Stimulated activated CD8-positive, alpha-beta memory T cell treated with anti-CD3 and anti-CD28 coated beads, Interleukin-12 subunit alpha, Interleukin-12 subunit beta, amount 100 ng/mL, for 1 hour (primary cell): Measurements from ENCODE around the gene ZDHHC3.

ENCODE experiments used
- DNase-seq: peaks from one replicate; pipeline ENCODE4 v3.0.0-alpha.2; 2020; ENCODE audit warnings: low read depth

Gene ZDHHC3

GRCh38 chr3:44976002-44976815 lies at the start of gene ZDHHC3, which contains the start of gene EXOSC7:
Gene ZDHHC3 (minus strand): TSS chr3:44976174. CDS start chr3:44959436, 16,738 bp downstream.
Gene EXOSC7 (plus strand): TSS chr3:44976244. CDS start chr3:44976278, 34 bp downstream.
- DNase-seq = peak; percentile 73

GRCh38 chr3:45024542-45025255 lies 48.7 kb upstream of the ZDHHC3 start:
- no peak for DNase-seq

- DNase-seq = no peak
Measured at GRCh38 chr3:45023675-45024074, 47.7 kb upstream of the ZDHHC3 start.

- DNase-seq = no peak
Measured at GRCh38 chr3:45021524-45022297, 45.7 kb upstream of the ZDHHC3 start.

GRCh38 chr3:45020534-45020933 lies 44.6 kb upstream of the ZDHHC3 start:
- DNase-seq = no peak

- no peak for DNase-seq
Measured at GRCh38 chr3:45017821-45018220, 41.8 kb upstream of the ZDHHC3 start.

GRCh38 chr3:45016916-45017315 lies 40.9 kb upstream of the ZDHHC3 start:
- DNase-seq = no peak

GRCh38 chr3:45012577-45012976 lies 36.6 kb upstream of the ZDHHC3 start:
- DNase-seq = no peak

- no peak for DNase-seq
Measured at GRCh38 chr3:45011756-45012508, 36.0 kb upstream of the ZDHHC3 start.

GRCh38 chr3:45010811-45011333 lies 34.9 kb upstream of the ZDHHC3 start:
- DNase-seq = no peak

GRCh38 chr3:45009868-45010267 lies 33.9 kb upstream of the ZDHHC3 start:
- no peak for DNase-seq

GRCh38 chr3:45008117-45008516 lies 32.1 kb upstream of the ZDHHC3 start:
- DNase-seq = no peak

- no peak for DNase-seq
Measured at GRCh38 chr3:45007091-45007490, 31.1 kb upstream of the ZDHHC3 start.

- DNase-seq = no peak
Measured at GRCh38 chr3:45003859-45004258, 27.9 kb upstream of the ZDHHC3 start.

- no peak for DNase-seq
Measured at GRCh38 chr3:45003406-45003805, 27.4 kb upstream of the ZDHHC3 start.

- no peak for DNase-seq
Measured at GRCh38 chr3:45002720-45003119, 26.7 kb upstream of the ZDHHC3 start.

GRCh38 chr3:45002139-45002660 lies 26.2 kb upstream of the ZDHHC3 start:
- no peak for DNase-seq

- no peak for DNase-seq
Measured at GRCh38 chr3:45001738-45002137, 25.8 kb upstream of the ZDHHC3 start.

- DNase-seq = no peak
Measured at GRCh38 chr3:45000823-45001222, 24.8 kb upstream of the ZDHHC3 start.

GRCh38 chr3:44999782-45000181 lies 23.8 kb upstream of the ZDHHC3 start:
- no peak for DNase-seq

- no peak for DNase-seq
Measured at GRCh38 chr3:44996556-44996969, 20.6 kb upstream of the ZDHHC3 start.
